Cardiac septum (tissue), 1 donor: Measurements from ENCODE around the gene NLRP9. TPM values are rescaled to one million over a fixed set of nuclear protein-coding genes. Genes with fewer than 3 reads are reported as not detected.

Experiments used
- DNase-seq: peaks from one replicate; pipeline ENCODE4 v3.0.0-alpha.2; 2020; ENCODE audit warnings: low spot score
- intact Hi-C: fragments of 100-400 bp; cut with DNase I; formaldehyde crosslinking; loops from one replicate; pipeline ENCODE4 v1.14.0; 2022
- total RNA-seq: library from RNA; stranded (reverse); fragmentation: NEBNext Ultra II Directional; extraction: Animal tissue kit (Norgen Biotek cat#: 25700); gene quantifications from one replicate; pipeline ENCODE4 v1.2.1, GENCODE V29; 2021
- donor health status: DM: no; HTN: no; CAD: no.

NLRP9 gene
- total RNA-seq, 1 donor from 2014 or later, result not detected

DNA sequence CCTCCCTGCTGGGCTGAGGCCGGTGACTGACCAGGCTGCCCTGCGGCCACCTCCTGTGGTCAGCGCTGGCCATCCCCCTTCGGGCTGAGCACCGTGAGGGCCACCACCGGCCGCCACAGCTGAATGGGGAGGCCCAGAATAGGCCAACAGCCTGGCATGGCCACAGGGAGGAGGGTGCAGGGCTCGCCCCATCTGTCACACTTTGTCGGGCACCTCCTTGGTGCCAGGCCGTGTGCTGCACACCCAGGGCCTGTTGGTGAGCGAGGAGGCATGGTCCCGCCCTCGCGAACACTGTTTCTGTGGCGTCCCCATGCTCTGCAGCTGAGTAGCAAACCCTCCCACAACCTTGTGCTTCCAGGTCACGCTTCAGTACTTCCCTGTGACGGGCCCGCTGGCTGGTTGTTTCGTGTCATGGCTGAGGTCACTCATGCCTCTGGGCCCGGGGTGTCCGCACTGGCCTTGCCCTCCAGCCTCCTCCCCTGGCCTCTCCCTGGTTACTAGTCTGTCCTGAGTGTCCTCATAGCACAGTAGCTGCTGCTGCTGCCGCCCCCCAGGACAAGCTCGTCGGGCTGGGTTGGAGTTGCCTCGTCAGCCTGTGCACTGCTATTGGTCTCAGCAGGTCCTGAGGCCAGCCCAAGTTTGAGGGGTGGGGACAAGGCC lies 48.0 kb downstream of the NLRP9 start:
- intact Hi-C loops, result no loop called here
- DNase-seq, result no peak

DNA sequence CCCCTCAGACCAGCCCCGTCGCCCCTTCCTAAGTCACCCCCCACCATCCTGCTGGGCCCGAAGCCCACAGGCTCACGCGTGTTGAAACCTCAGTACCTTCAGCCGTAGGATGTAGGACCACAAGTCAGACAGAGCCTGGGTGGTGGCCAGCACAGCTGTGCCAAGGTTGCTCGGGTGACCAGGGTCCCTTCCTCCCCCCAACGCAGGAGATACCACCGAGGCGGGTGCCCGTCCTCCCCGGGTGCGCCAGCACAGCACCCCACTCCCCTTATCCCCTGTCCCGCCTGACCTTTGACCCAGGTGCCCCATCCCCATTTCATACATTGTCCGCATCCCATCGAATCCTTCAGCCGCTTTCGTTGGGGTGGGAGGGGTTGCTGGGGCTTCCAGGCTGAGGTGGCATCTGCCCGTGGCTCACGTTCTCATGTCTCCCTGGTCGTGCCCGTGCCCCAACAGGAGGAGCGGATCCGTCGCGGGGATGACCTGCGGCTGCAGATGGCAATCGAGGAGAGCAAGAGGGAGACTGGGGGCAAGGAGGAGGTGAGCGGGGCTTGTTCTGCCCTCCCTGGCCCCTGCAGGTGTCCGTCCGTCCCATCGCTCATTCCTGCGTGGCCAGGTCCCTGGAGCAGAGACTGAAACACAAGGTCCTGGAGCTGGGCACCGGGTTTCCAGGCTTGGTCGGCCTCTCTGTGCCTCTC lies 48.6 kb downstream of the NLRP9 start:
- intact Hi-C loops, result no loop called here
- DNase-seq, result no peak

GRCh38 chr19:55688422-55689218 lies 49.6 kb downstream of the NLRP9 start:
- intact Hi-C loops, result no loop called here
- no peak for DNase-seq

GRCh38 chr19:55687281-55688201 lies 50.7 kb downstream of the NLRP9 start:
- DNase-seq, result no peak

DNA sequence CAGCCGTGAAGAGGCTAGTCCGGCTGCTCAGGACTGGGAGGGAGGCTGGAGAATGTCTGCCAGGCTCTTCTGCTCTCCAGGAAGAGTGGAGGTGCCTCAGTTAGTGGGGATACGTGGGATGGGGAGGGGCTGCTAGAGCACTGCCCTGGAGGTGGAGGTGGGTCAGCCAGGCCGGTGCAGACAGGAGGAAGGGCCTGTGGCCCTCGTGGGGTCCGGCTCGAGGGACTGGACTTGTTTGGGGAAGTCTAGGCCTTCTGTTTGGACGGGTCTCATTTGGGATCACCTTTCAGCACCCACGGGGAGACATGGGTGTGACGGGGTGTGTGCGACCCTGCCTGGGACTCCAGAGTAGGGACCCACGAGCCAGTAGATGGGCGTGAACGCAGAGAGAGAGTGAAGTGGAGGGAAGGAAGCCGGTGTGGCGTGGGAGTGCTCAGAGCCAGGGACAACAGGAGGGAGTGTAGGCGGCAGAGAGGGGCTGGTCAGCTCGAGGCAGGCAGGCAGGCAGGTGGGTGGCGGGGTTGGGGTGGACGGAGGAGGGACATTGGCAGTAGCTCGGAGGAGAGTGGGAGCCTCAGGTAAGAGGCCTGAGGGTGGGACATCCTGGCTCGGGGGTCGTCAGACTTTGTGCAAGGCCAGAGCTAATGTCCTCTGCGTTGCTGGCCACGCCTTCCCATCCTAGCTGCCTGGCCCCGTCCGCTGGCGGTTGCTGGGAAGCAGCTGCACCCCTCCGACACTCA lies 51.7 kb downstream of the NLRP9 start:
- intact Hi-C loops, result no loop called here
- DNase-seq, result no peak

More at GRCh38 chr19:55687281-55688201, 50.7 kb downstream of the NLRP9 start:
- intact Hi-C loops, result no loop called here

DNA sequence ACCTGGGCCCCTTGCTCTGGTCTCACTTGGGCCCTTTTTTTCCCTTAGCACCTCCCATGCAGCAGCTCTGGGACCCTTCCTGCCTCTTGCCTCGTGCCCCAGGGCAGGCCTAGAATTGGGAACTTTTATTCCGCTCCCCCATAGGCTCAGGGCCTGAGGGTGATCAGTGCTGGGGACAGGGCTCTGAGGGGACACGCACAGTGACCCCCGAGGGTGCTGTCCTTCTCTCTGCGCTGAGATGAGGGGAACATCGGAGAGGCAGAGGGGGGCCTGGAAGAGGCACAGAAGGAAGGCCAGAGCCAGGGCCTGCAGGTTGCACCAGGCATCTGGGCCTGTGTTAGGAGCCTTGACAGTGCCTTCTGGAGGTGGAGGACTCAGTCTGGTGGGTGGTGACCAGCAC lies 52.4 kb downstream of the NLRP9 start:
- no peak for DNase-seq
- intact Hi-C loops, result no loop called here

GRCh38 chr19:55684946-55685681 lies 53.1 kb downstream of the NLRP9 start:
- intact Hi-C loops, result no loop called here
- no peak for DNase-seq

- intact Hi-C loops, result no loop called here
- no peak for DNase-seq
Measured at GRCh38 chr19:55683449-55684261, 54.5 kb downstream of the NLRP9 start.

DNA sequence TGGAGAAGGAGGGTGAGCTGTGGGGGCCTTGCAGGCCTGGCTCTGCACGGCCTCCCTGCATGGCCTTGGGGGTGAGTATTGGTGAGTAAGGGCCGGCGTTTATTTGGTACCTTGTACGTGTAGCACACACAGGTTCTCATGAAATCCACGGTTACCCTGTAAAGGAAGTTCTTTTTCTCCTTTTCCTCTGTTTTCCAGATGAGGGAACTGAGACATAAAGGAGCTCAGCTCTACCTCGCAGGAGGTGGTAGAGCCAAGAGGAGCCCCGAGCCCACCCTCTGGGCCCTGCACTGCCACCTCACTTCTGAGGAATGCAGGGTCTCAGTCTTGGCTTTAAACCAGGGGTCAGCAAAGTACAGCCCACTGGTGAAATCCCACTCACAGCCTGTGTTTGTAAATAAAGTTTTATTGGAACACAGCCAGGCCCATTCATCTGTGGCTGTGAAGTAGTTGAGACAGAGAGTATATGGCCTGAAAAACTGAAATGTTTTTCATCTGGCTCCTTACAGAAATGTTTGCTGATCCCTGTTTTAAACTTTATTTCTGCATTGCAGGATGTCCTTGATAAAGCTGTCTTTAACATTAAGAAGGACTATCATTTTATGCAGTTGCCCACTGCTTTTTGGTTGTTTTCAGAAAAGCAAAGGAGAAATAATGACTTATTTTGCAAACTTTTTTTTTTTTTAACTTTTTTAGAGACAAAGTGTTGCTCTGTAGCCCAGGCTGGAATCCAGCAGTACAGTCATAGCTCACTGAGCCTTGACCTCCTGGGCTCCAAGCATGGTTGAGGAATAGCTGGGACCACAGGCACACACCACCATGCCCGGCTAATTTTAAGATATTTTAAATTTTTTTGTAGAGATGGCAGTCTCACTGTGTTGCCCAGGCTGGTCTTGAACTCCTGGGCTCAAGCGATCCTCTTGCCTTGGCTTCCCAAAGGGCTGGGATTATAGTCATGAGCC lies 56.8 kb downstream of the NLRP9 start:
- intact Hi-C loops, result no loop called here
- no peak for DNase-seq

DNA sequence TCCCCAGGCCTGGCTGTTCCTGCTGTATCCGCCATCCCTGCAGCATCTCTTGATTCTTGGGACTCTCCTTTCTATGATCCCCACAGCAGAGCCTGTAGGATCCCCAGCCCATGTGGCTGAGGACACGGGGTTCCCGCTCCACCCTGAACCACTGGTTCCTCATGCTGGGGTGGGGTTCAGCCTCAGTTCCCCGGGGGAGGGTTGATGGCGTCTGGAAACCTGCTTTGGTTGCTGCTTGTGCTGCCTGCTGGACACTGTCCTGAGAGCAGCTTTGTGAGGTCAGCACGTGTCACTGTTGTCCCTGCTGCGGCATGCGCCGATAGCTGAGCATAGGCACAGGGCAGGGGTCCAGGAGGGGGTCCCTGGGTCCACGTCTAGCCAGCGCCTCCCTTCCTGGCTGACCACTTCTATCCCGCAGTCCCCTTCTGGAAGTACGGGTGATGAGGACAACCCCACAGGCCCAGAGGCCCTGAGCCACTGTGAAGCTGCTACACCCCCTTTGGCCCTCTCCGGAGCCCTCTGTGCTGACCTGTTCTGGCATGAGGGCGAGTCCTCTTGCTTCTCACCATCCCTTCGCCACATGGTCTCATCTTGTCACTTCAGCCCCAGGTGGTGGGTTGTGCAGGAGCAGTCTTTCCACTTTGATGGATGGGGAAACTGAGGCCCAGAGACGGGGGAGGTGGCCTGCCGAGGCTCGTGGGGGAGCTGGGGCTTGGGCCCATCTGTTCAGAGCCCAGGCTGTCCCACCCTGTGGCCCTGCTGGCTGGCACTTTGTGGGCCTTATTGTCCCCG lies 57.7 kb downstream of the NLRP9 start:
- intact Hi-C loops, result no loop called here
- no peak for DNase-seq

GRCh38 chr19:55679343-55680257 lies 58.6 kb downstream of the NLRP9 start:
- no peak for DNase-seq
- intact Hi-C loops, result no loop called here

- intact Hi-C loops, result no loop called here
- DNase-seq, result no peak
Measured at GRCh38 chr19:55678121-55678671, 60.0 kb downstream of the NLRP9 start.

GRCh38 chr19:55677572-55678028 lies 60.6 kb downstream of the NLRP9 start:
- DNase-seq, result no peak

DNA sequence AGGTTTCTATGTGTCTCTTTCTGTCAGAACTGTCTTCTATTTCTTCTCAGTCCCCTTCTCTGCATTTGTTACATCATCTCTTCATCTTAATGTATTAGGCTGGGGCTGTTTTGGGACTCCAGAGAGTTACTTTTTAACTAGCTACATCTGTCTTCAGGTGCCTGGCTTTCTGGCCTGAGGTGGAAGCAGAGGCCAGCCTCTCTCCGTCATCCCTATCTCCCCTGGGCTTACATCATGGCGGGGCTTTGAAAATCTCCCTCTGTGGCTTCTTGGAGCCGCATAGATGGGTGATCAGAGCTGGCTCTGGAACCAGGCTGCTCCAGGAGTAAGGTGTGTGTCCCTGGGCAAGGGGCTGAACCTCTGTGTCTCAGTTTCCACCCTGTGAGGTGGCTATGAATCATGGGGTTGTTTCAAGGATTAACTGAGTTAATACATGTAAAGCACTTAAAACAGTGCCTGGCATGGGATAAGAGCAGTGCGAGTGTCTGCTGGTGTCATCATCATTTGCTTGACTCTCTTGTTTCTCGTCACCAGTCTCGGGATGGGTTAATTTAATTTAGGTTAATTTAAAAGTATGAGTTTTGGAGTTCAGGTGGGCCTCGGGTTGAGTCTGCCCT lies 61.2 kb downstream of the NLRP9 start:
- intact Hi-C loops, result no loop called here
- DNase-seq, result no peak

More at GRCh38 chr19:55677572-55678028, 60.6 kb downstream of the NLRP9 start:
- intact Hi-C loops, result no loop called here
